SU-DHL-6 (cell line): ENCODE data around the gene TP73.

Source experiments
- H2AFZ ChIP-seq: fragments of 200-600 bp; sonication (generic); 2 replicates; pipeline ENCODE4 v1.6.1; 2014; ENCODE audit warnings: low read depth, mild to moderate bottlenecking, moderate library complexity, mixed read lengths, antibody characterized with exemption, low read length; ENCODE audit not compliant: severe bottlenecking
- H3F3A ChIP-seq: fragments of 200-600 bp; shearing (Covaris generic); 2 replicates; pipeline ENCODE4 v1.6.0; 2016; ENCODE audit warnings: antibody characterized with exemption, mild to moderate bottlenecking; ENCODE audit not compliant: insufficient read depth
- H3K27ac ChIP-seq: fragments of 200-600 bp; sonication (generic); 2 replicates; pipeline ENCODE4 v1.5.1; 2016; ENCODE audit warnings: low read depth, mild to moderate bottlenecking, low read length, moderate library complexity, mixed read lengths
- H3K27me3 ChIP-seq: fragments of 200-600 bp; sonication (generic), shearing (Covaris generic); 2 replicates; pipeline ENCODE4 v1.6.0; 2014; ENCODE audit warnings: mild to moderate bottlenecking, low read length
- H3K36me3 ChIP-seq: fragments of 200-600 bp; sonication (generic); 2 replicates; pipeline ENCODE4 v1.6.1; 2014; ENCODE audit warnings: mild to moderate bottlenecking, low read length, mixed read lengths
- H3K4me2 ChIP-seq: fragments of 300-600, 200-600 bp; shearing (Covaris generic), sonication (generic); 2 replicates; pipeline ENCODE4 v1.6.0; 2014; ENCODE audit warnings: low read length, low read depth, mild to moderate bottlenecking; ENCODE audit not compliant: poor library complexity, severe bottlenecking
- H3K4me3 ChIP-seq: fragments of 200-600 bp; sonication (generic); 2 replicates; pipeline ENCODE4 v1.5.1; 2014; ENCODE audit warnings: antibody characterized with exemption, low read length, mild to moderate bottlenecking, mixed read lengths; ENCODE audit not compliant: insufficient read depth, poor library complexity, severe bottlenecking
- H3K79me2 ChIP-seq: fragments of 200-600 bp; sonication (generic); 2 replicates; pipeline ENCODE4 v1.6.1; 2014; ENCODE audit warnings: mild to moderate bottlenecking, low read length, moderate library complexity; ENCODE audit not compliant: insufficient read depth
- H3K9ac ChIP-seq: fragments of 200-600 bp; sonication (generic); 2 replicates; pipeline ENCODE4 v1.7.0; 2014; ENCODE audit warnings: mild to moderate bottlenecking, low read length
- H3K9me2 ChIP-seq: fragments of 200-600 bp; sonication (generic); replicated peaks from 2 replicates; pipeline ENCODE4 v1.6.1; 2014; ENCODE audit warnings: low read length; ENCODE audit not compliant: insufficient read depth
- H3K9me3 ChIP-seq: fragments of 200-600 bp; sonication (generic); 2 replicates; pipeline ENCODE4 v1.6.1; 2014; ENCODE audit warnings: low read length, mixed read lengths; ENCODE audit not compliant: insufficient read depth
- H4K20me1 ChIP-seq: fragments of 200-600 bp; sonication (generic); 2 replicates; pipeline ENCODE4 v1.6.1; 2014; ENCODE audit warnings: low read depth, mild to moderate bottlenecking, antibody characterized with exemption, low read length, moderate library complexity, mixed read lengths
- EZH2phosphoT487 ChIP-seq: fragments of 200-600 bp; sonication (generic), shearing (Covaris generic); conservative IDR thresholded peaks from 2 replicates; pipeline ENCODE4 v1.6.1; 2018; ENCODE audit warnings: mild to moderate bottlenecking, antibody characterized with exemption, low read length, moderate library complexity, mixed read lengths
- TF ChIP-seq, protein P1 (sequence below): fragments of 200-600 bp; sonication (generic); IDR thresholded peaks from one replicate; pipeline ENCODE4 v1.5.1; 2017; ENCODE audit warnings: antibody characterized with exemption, mild to moderate bottlenecking, low read length, moderate library complexity; ENCODE audit not compliant: insufficient read depth, poor library complexity, severe bottlenecking

The TP73 gene

DNA sequence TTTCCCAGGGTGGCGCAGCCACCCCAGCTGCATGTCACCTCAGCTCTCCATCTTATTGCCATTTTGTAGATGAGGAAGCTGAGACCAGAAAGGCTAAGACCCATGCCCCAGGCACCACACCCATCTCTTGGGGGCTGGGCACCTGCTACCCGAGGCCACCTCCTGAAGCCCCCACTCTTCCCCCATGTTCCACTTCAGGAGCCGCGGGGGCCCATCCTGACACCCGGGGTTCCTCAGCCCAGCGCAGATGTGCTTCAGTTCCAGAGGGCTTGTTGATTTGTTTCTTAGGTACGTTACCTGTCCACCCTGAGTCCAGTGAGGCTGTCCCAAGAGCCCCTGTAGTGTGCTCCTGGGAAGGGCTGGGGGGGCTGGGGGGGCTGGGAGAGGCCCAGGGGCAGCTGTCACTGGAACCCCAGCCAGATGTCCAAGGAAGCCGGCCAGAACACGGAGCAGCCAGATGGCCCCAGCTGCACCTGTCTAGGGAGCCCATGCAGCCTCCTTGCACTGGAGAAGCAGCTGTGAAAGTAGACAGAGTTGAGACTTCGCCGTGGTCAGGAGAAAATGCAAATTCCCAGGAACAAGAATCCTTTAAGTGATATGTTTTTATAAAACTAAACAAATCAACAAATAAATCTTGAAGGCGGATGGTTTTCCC, 82.8 kb downstream of the TP73 start:
- Histone ChIP-seq H3K9me2 (no peaks in the 10 kb centered on the region), H4K20me1 (no peaks in the 10 kb centered on the region), H3K4me2 (no peak overlapping the region), H3K27ac (no peak overlapping the region), H3K36me3 (no peaks in the 10 kb centered on the region), H3F3A (no peaks in the 10 kb centered on the region), H3K9ac (no peak overlapping the region), H3K79me2 (no peaks in the 10 kb centered on the region), H3K27me3 (no peaks in the 10 kb centered on the region), H3K9me3 (no peaks in the 10 kb centered on the region), H2AFZ (no peak overlapping the region), H3K4me3 (no peak overlapping the region)
- no peak for TF ChIP-seq EZH2phosphoT487
- TF ChIP-seq, protein P1, sequence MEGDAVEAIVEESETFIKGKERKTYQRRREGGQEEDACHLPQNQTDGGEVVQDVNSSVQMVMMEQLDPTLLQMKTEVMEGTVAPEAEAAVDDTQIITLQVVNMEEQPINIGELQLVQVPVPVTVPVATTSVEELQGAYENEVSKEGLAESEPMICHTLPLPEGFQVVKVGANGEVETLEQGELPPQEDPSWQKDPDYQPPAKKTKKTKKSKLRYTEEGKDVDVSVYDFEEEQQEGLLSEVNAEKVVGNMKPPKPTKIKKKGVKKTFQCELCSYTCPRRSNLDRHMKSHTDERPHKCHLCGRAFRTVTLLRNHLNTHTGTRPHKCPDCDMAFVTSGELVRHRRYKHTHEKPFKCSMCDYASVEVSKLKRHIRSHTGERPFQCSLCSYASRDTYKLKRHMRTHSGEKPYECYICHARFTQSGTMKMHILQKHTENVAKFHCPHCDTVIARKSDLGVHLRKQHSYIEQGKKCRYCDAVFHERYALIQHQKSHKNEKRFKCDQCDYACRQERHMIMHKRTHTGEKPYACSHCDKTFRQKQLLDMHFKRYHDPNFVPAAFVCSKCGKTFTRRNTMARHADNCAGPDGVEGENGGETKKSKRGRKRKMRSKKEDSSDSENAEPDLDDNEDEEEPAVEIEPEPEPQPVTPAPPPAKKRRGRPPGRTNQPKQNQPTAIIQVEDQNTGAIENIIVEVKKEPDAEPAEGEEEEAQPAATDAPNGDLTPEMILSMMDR, result no peak

DNA sequence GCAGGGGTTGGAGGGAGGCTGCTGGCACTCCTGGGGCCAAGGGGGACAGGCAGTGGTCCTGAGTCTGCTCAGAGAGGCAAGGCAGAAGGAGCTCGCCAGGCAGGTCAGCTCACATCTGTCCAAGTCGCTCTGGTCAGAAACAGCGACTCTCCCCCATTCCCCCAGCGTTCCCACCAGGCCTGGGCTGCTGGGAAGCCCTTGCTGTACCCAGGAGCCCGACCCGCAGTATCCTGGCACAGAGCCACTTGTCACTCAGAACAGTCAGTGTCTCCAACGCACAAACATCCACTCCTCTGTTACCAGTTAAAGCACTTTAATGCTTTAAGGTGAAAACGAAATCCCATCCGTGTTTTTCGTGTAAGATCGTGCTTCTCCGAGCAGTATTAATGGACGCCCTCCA, 83.4 kb downstream of the TP73 start:
- H3K27ac ChIP-seq, result no peak overlapping the region
- H3K9me2 ChIP-seq, result no peaks in the 10 kb centered on the region
- H3K79me2 ChIP-seq, result no peaks in the 10 kb centered on the region
- no peaks in the 10 kb centered on the region for H4K20me1 ChIP-seq
- H2AFZ ChIP-seq, result no peak overlapping the region
- H3K4me2 ChIP-seq, result no peak overlapping the region
- H3K36me3 ChIP-seq, result no peaks in the 10 kb centered on the region
- H3F3A ChIP-seq, result no peaks in the 10 kb centered on the region
- TF ChIP-seq, protein P1, result no peak
- no peak for TF ChIP-seq EZH2phosphoT487
- no peaks in the 10 kb centered on the region for H3K9me3 ChIP-seq
- H3K4me3 ChIP-seq, result no peak overlapping the region
- H3K27me3 ChIP-seq, result no peaks in the 10 kb centered on the region
- H3K9ac ChIP-seq, result no peak overlapping the region

DNA sequence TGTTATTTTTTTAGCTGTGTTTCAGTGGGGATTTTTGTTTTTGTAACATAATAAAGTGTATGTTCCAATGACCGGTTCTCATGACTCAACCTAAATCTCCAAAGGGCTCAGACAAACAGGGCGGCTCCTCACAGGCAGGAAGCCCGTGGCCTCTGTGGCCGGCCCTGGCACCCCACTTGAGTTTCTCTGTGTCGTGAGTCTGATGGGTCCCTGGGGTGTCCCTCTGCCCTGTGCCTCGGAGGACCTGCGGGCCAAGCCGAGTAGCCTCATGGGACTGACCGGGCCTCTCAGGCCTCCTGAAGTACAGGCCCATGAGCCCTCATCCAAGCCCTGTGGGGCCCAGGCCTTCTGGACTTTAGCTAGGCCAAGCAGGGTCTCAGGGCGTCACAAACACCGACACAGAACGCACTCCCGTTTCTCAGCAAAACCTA, 83.8 kb downstream of the TP73 start:
- Histone ChIP-seq H3K9ac (no peak overlapping the region), H3K9me3 (no peaks in the 10 kb centered on the region), H3F3A (no peaks in the 10 kb centered on the region), H3K27me3 (no peaks in the 10 kb centered on the region), H3K36me3 (no peaks in the 10 kb centered on the region), H3K4me2 (no peak overlapping the region), H3K79me2 (no peaks in the 10 kb centered on the region), H3K27ac (no peak overlapping the region), H4K20me1 (no peaks in the 10 kb centered on the region), H3K9me2 (no peaks in the 10 kb centered on the region), H3K4me3 (no peak overlapping the region), H2AFZ (no peak overlapping the region)
- TF ChIP-seq, protein P1, result no peak
- no peak for TF ChIP-seq EZH2phosphoT487
